ENCODE data around the gene DAO. TPM values are rescaled to one million over a fixed set of nuclear protein-coding genes. Genes with fewer than 3 reads are reported as not detected.

Gene DAO
- polyA plus RNA-seq, 3 donors, result not detected

- 42 to 48% (median 44%) methylated on average over 1 of the region's 1 CpG for WGBS, 3 donors
- H3K27ac ChIP-seq (ENCODE audit: low read depth, low read length), result no peak overlapping the region
These were observed 60.2 kb downstream of the DAO start for GRCh38 chr12:108940138-108940537.

- H3K27ac ChIP-seq (ENCODE audit: low read depth, low read length), result no peak overlapping the region
- WGBS, 3 donors, result 37 to 77% (median 68%) methylated on average over 1 of the region's 1 CpG
These were observed 67.2 kb downstream of the DAO start for GRCh38 chr12:108947097-108947496.

- H3K27ac ChIP-seq (ENCODE audit: low read depth, low read length), result no peak overlapping the region
These were observed 68.5 kb downstream of the DAO start for GRCh38 chr12:108948367-108948766.

GRCh38 chr12:108949976-108950375, 70.1 kb downstream of the DAO start:
- 94 to 100% (median 97%) methylated on average over 1 of the region's 1 CpG for WGBS, 3 donors
- H3K27ac ChIP-seq (ENCODE audit: low read depth, low read length), result no peak overlapping the region

Other genes with a start within 250 kb of the DAO start
- 10 to 100 TPM in 1 of 3 donors, 1 to 10 TPM in 2; 2.5 to 14.1 (median 8.8) TPM for gene SELPLG, start 246.2 kb upstream of the DAO start, polyA plus RNA-seq
- 10 to 100 TPM; 11.6 to 72.0 (median 53.3) TPM for gene CORO1C, start 148.6 kb upstream of the DAO start, polyA plus RNA-seq
- 10 to 100 TPM in 1 of 3 donors, 1 to 10 TPM in 2; 2.8 to 11.2 (median 9.4) TPM for gene SSH1, start 22.5 kb upstream of the DAO start, polyA plus RNA-seq
- gene SVOP, start 141.0 kb downstream of the DAO start, polyA plus RNA-seq, result under 1 TPM in 1 of 3 donors, not detected in 2; 0.38 TPM
- gene USP30, start 172.5 kb downstream of the DAO start, polyA plus RNA-seq, result 10 to 100 TPM in 1 of 3 donors, 1 to 10 TPM in 2; 4.5 to 14.8 (median 8.1) TPM
- 10 to 100 TPM; 12.7 to 23.8 (median 15.4) TPM for gene ALKBH2, start 213.4 kb downstream of the DAO start, polyA plus RNA-seq
- 10 to 100 TPM; 12.0 to 28.6 (median 25.7) TPM for gene UNG, start 217.5 kb downstream of the DAO start, polyA plus RNA-seq
- 100 to 1,000 TPM in 2 of 3 donors, 10 to 100 TPM in 1; 61.3 to 539 (median 237) TPM for gene ACACB, start 236.5 kb downstream of the DAO start, polyA plus RNA-seq

Data from adipose tissue (tissue), 3 donors.